PC-9 (cell line): ENCODE results near the gene LRSAM1.

ENCODE experiments used
- CTCF ChIP-seq: fragments of 200-600 bp; sonication (generic); conservative IDR thresholded peaks from 2 replicates; pipeline ENCODE4 v1.6.1; 2017; ENCODE audit warnings: mixed run types, antibody characterized with exemption, mild to moderate bottlenecking, moderate library complexity
- EZH2 ChIP-seq: fragments of 200-600 bp; sonication (generic); IDR thresholded peaks from 2 replicates; pipeline ENCODE4 v1.8.0; 2017; ENCODE audit warnings: antibody characterized with exemption, low read depth

- no peak for TF ChIP-seq CTCF
- no peak for TF ChIP-seq EZH2
Observed at GRCh38 chr9:127549751-127550150, 98.4 kb downstream of the LRSAM1 start.
